HG03060 (cell line): ENCODE measurements around the gene AMDHD2.

Experiments used
- ATAC-seq: cut with Tn5 transposase; IDR thresholded peaks from one replicate; pipeline ENCODE4 v1.9.1; 2021; ENCODE audit warnings: low read depth, moderate number of reproducible peaks; ENCODE audit not compliant: unreplicated experiment

The AMDHD2 gene

GRCh38 chr16:2482708-2483534, 37.2 kb upstream of the AMDHD2 start:
- ATAC-seq: no peak

GRCh38 chr16:2483939-2484897, 36.0 kb upstream of the AMDHD2 start:
- no peak for ATAC-seq

- ATAC-seq: no peak
These were observed 35.2 kb upstream of the AMDHD2 start for GRCh38 chr16:2484898-2485508.

- ATAC-seq: no peak
These were observed 34.2 kb upstream of the AMDHD2 start for GRCh38 chr16:2485811-2486507.

GRCh38 chr16:2486645-2487516, 33.3 kb upstream of the AMDHD2 start:
- no peak for ATAC-seq

GRCh38 chr16:2487517-2487842, 32.7 kb upstream of the AMDHD2 start:
- no peak for ATAC-seq

- ATAC-seq: no peak
These were observed 32.2 kb upstream of the AMDHD2 start for GRCh38 chr16:2487903-2488531.

- ATAC-seq: no peak
These were observed 30.6 kb upstream of the AMDHD2 start for GRCh38 chr16:2489581-2489980.

- ATAC-seq: no peak
These were observed 29.7 kb upstream of the AMDHD2 start for GRCh38 chr16:2490190-2491105.

- ATAC-seq: no peak
These were observed 27.9 kb upstream of the AMDHD2 start for GRCh38 chr16:2492292-2492691.

GRCh38 chr16:2493605-2494004, 26.6 kb upstream of the AMDHD2 start:
- no peak for ATAC-seq

- no peak for ATAC-seq
These were observed 25.6 kb upstream of the AMDHD2 start for GRCh38 chr16:2494616-2495015.

GRCh38 chr16:2495041-2495440, 25.1 kb upstream of the AMDHD2 start:
- no peak for ATAC-seq

- ATAC-seq: no peak
These were observed 23.7 kb upstream of the AMDHD2 start for GRCh38 chr16:2496223-2497115.

- no peak for ATAC-seq
These were observed 23.0 kb upstream of the AMDHD2 start for GRCh38 chr16:2497116-2497630.

- ATAC-seq: no peak
These were observed 22.3 kb upstream of the AMDHD2 start for GRCh38 chr16:2497695-2498484.
